OCI-LY7 (cell line): ENCODE data around the gene NMNAT1. TPM values are rescaled to one million over a fixed set of nuclear protein-coding genes. Genes with fewer than 3 reads are reported as not detected.

Experiments used
- BruUV-seq: library from RNA; stranded (reverse); fragments of 400-500 nt; replicated peaks from 2 replicates; lab custom pipeline; 2021; lab: Mats Ljungman, UMichigan
- CTCF ChIA-PET: fragments of 300-600 bp; sonication (Branson Sonifier 250); formaldehyde crosslinking; loops from one replicate; lab custom pipeline; 2022; ENCODE audit warnings: antibody characterized with exemption; ENCODE audit not compliant: unreplicated experiment; lab: Charles Lee
- POLR2A ChIA-PET: fragments of 300-600 bp; sonication (Branson Sonifier 250); formaldehyde crosslinking; loops from one replicate; lab custom pipeline; 2022; ENCODE audit warnings: antibody characterized with exemption; lab: Charles Lee
- DNase-seq: peaks from one replicate; pipeline ENCODE4 v3.0.0-alpha.2; 2015; ENCODE audit warnings: low spot score
- H2AFZ ChIP-seq: fragments of 200-600 bp; sonication (generic), shearing (Covaris generic); 2 replicates; pipeline ENCODE4 v1.6.1; 2014; ENCODE audit warnings: mild to moderate bottlenecking, antibody characterized with exemption, low read length, moderate library complexity
- H3K27ac ChIP-seq: fragments of 200-600 bp; sonication (generic); 2 replicates; pipeline ENCODE4 v1.5.1; 2014; ENCODE audit warnings: mixed run types, low read depth, mild to moderate bottlenecking, moderate library complexity, low read length, inconsistent platforms; ENCODE audit not compliant: poor library complexity, severe bottlenecking
- H3K36me3 ChIP-seq: fragments of 200-600 bp; sonication (generic); 2 replicates; pipeline ENCODE4 v1.6.1; 2014; ENCODE audit warnings: mild to moderate bottlenecking, antibody characterized with exemption, low read length, moderate library complexity, mixed read lengths; ENCODE audit not compliant: insufficient read depth
- H3K4me1 ChIP-seq: fragments of 200-600 bp; sonication (generic); 2 replicates; pipeline ENCODE4 v1.5.1; 2014; ENCODE audit warnings: mild to moderate bottlenecking, low read length; ENCODE audit not compliant: insufficient read depth, poor library complexity, severe bottlenecking
- H3K4me2 ChIP-seq: fragments of 200-600 bp; sonication (generic); 2 replicates; pipeline ENCODE4 v1.6.1; 2014; ENCODE audit warnings: mild to moderate bottlenecking, low read length
- H3K4me3 ChIP-seq: fragments of 200-600 bp; sonication (generic); 2 replicates; pipeline ENCODE4 v1.5.1; 2014; ENCODE audit warnings: mild to moderate bottlenecking, low read depth, low read length; ENCODE audit not compliant: poor library complexity, severe bottlenecking
- H3K79me2 ChIP-seq: fragments of 200-600 bp; sonication (generic); 2 replicates; pipeline ENCODE4 v1.6.1; 2016; ENCODE audit warnings: low read depth, mild to moderate bottlenecking, low read length, moderate library complexity, mixed read lengths; ENCODE audit not compliant: insufficient read depth
- H3K9me2 ChIP-seq: fragments of 200-600 bp; sonication (generic); 2 replicates; pipeline ENCODE4 v1.6.1; 2016; ENCODE audit warnings: mild to moderate bottlenecking, low read length, mixed read lengths; ENCODE audit not compliant: insufficient read depth
- H3K9me3 ChIP-seq: fragments of 200-600 bp; sonication (generic); 2 replicates; pipeline ENCODE4 v1.6.1; 2014; ENCODE audit warnings: mild to moderate bottlenecking, mixed run types, low read length, mixed read lengths
- H4K20me1 ChIP-seq: fragments of 200-600 bp; sonication (generic); 2 replicates; pipeline ENCODE4 v1.6.1; 2014; ENCODE audit warnings: mild to moderate bottlenecking, antibody characterized with exemption, low read length, moderate library complexity, mixed read lengths; ENCODE audit not compliant: insufficient read depth
- CTCF ChIP-seq: fragments of 200-600 bp; sonication (generic); conservative IDR thresholded peaks from 2 replicates; pipeline ENCODE4 v1.5.1; 2014; ENCODE audit warnings: mild to moderate bottlenecking, antibody characterized with exemption, low read length, moderate library complexity, mixed read lengths
- EZH2phosphoT487 ChIP-seq: fragments of 200-600 bp; sonication (generic); IDR thresholded peaks from 2 replicates; pipeline ENCODE4 v1.6.1; 2018; ENCODE audit warnings: low read depth, borderline replicate concordance, mild to moderate bottlenecking, mixed run types, antibody characterized with exemption, low read length, moderate library complexity, mixed read lengths
- intact Hi-C: fragments of 100-400 bp; cut with micrococcal nuclease; formaldehyde crosslinking; loops from one replicate; pipeline ENCODE4 v1.10.0; 2022; ENCODE audit not compliant: unreplicated experiment
- total RNA-seq, 2 experiments: library from RNA; depleted of rRNA in 1 of 2; stranded (reverse); fragments of >200 nt in 1 of 2; shearing (Covaris generic) in 1 of 2; gene quantifications; 2 replicates each; pipeline ENCODE4 v1.2.3, GENCODE V29; 2014 to 2022

Gene NMNAT1
- total RNA-seq, 2 experiments from 2014 or later = 5.4 to 6.5 TPM

- no peaks in the 10 kb centered on the region for H3K36me3 ChIP-seq
- CTCF ChIA-PET = no interaction called here
Measured at GRCh38 chr1:9902060-9902452, 41.2 kb upstream of the NMNAT1 start.

DNA sequence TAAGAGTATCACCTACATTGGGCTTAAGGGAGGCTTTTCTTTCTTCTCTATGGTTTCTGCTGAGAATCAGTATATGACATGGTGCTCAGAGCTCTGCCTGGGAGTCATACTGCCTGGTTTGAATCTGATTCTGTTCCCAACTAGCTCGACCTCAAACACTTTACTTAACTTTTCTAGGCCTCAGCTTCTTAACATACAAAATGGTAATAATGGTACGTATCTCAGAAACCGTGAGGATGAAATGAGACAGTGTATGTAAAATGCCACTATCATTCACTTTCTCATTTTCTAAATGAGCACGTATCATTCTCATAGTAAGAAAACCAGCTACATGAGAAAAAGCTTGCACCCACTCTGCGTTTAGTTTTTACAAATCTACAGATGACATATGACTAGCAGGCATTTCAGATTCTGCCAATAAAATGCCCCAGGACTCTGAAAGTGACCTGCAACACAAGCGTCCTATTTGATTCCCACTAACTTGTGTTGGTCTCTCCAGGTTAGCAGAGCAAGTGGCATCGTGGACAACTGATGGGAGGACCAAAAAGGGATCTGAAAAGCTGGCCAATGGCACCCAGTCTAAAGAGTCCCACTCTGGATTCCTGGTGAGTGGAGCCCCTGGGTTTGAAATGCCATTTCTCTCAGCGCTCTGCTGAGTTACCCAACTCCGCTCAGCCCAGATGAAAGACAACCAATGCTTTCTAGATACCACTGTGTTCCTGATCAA is 39.3 kb upstream of the NMNAT1 start:
- POLR2A ChIA-PET = interaction anchor here (0.5 to 1.6 kb wide), 4 partner anchors 14 to 47 kb away, joined by 3 to 4 read pairs (median 3); no protein-coding TSS in a partner anchor

More at GRCh38 chr1:9902060-9902452, 41.2 kb upstream of the NMNAT1 start:
- POLR2A ChIA-PET = interaction anchor here (1.1 kb wide), 1 partner anchor 8 kb away, joined by 3 read pairs; the partner anchor contains the start of gene CTNNBIP1
- Histone ChIP-seq H3K4me2 (no peak overlapping the region), H3K4me3 (no peak overlapping the region), H3K9me3 (no peaks in the 10 kb centered on the region), H3K9me2 (no peaks in the 10 kb centered on the region), H2AFZ (no peak overlapping the region), H3K79me2 (no peaks in the 10 kb centered on the region), H3K4me1 (peaks cover 7% of the 10 kb centered on the region), H4K20me1 (no peaks in the 10 kb centered on the region), H3K27ac (no peak overlapping the region)
- intact Hi-C loops = no loop called here
- DNase-seq = no peak
- no TSS peak for BruUV-seq
- TF ChIP-seq EZH2phosphoT487 = no peak
- no peak for TF ChIP-seq CTCF

More for the DNA sequence above, 39.3 kb upstream of the NMNAT1 start:
- no peak overlapping the region for H2AFZ ChIP-seq
- H3K36me3 ChIP-seq = no peaks in the 10 kb centered on the region
- no peaks in the 10 kb centered on the region for H4K20me1 ChIP-seq
- CTCF ChIA-PET = no interaction called here
- H3K79me2 ChIP-seq = no peaks in the 10 kb centered on the region
- no peaks in the 10 kb centered on the region for H3K9me3 ChIP-seq
- BruUV-seq = no TSS peak
- no peak overlapping the region for H3K27ac ChIP-seq
- H3K4me2 ChIP-seq = no peak overlapping the region
- no peak overlapping the region for H3K4me3 ChIP-seq
- no peak for TF ChIP-seq EZH2phosphoT487
- TF ChIP-seq CTCF = no peak
- H3K4me1 ChIP-seq = peaks cover 11% of the 10 kb centered on the region
- DNase-seq = no peak
- H3K9me2 ChIP-seq = no peaks in the 10 kb centered on the region
- intact Hi-C loops = no loop called here
